ENCODE results near the gene RRP1B. TPM values are rescaled to one million over a fixed set of nuclear protein-coding genes. Genes with fewer than 3 reads are reported as not detected.
"Not testable (repeated sequence)": the region's sequence is repeated elsewhere in the genome, so short reads cannot be mapped to it uniquely, and the experiment has no call there.

Gene RRP1B
- total and polyA plus RNA-seq, 9 donors: 17.9 to 29.5 (median 25.7) TPM

- Histone ChIP-seq H3K27ac (ENCODE audit: low read length) (no peak overlapping the region), H3K9me3 (replicated peaks; ENCODE audit: control insufficient read depth, low read depth, low read length) (no peaks in the 10 kb centered on the region), H3K4me1 (ENCODE audit: control insufficient read depth, insufficient read depth, low read length) (peaks cover 9% of the 10 kb centered on the region), H3K36me3 (ENCODE audit: control insufficient read depth, insufficient read depth, low read length) (peaks cover 40% of the 10 kb centered on the region), H3K4me3 (ENCODE audit: low read length) (no peak overlapping the region), H3K27me3 (ENCODE audit: control insufficient read depth, insufficient read depth, low read length) (no peaks in the 10 kb centered on the region)
- no peak for DNase-seq
- WGBS (ENCODE audit: insufficient coverage): 98% methylated on average over 11 of the region's 17 CpGs
These were observed 36.9 kb downstream of the RRP1B start for GRCh38 chr21:43696214-43696613.

DNA sequence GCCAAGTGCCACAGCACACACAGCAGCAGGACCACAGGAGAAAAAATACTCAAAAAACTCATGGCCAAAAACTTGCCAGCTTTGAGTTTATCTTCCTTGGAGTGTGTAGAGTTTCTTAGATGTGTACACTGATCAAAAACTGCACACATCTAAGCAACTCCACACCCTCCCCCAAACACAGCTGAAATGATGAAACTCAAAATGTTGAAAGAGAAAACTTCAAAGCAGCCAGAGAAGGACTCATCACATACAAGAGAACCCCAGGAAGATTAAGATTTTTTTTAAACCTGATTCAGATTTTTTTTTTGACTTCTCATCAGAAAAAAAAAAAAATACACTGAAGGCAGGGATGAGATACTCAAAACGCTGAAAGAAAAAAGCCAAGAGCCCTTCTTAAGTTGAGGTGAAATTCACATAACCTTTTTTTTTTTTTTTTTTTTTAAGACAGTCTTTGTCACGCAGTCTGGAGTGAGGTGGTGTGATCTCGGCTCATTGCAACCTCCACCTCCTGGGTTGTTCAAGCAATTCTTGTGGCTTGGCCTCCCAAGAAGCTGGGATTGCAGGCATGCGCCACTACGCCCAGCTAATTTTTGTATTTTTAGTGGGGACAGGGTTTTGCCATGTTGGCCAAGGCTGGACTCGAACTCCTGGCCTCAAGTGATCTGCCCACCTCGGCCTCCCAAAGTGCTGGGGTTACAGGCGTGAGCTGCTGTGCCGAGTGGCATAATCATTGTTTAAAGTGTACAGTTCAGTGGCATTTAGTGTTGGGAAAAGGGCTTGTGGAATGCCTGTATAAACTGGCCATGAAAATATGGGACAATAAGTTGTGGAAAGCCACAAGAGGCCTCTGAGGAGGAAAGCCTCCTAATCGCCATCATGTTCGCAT is 38.6 kb downstream of the RRP1B start:
- H3K27ac ChIP-seq (ENCODE audit: low read length): no peak overlapping the region
- peaks cover 23% of the 10 kb centered on the region for H3K4me1 ChIP-seq (ENCODE audit: control insufficient read depth, insufficient read depth, low read length)
- DNase-seq: no peak
- H3K36me3 ChIP-seq (ENCODE audit: control insufficient read depth, insufficient read depth, low read length): peaks cover 24% of the 10 kb centered on the region
- peaks cover 5% of the 10 kb centered on the region for H3K27me3 ChIP-seq (ENCODE audit: control insufficient read depth, insufficient read depth, low read length)
- no peak overlapping the region for H3K4me3 ChIP-seq (ENCODE audit: low read length)
- 86% methylated on average over 6 of the region's 11 CpGs for WGBS (ENCODE audit: insufficient coverage)
- no peaks in the 10 kb centered on the region for H3K9me3 ChIP-seq (replicated peaks; ENCODE audit: control insufficient read depth, low read depth, low read length)

- not testable (repeated sequence) for H3K9me3 ChIP-seq (replicated peaks; ENCODE audit: control insufficient read depth, low read depth, low read length); H3K27ac ChIP-seq (ENCODE audit: low read length); H3K4me3 ChIP-seq (ENCODE audit: low read length); H3K27me3 ChIP-seq (ENCODE audit: control insufficient read depth, insufficient read depth, low read length); DNase-seq
- WGBS (ENCODE audit: insufficient coverage): 72% methylated on average over 3 of the region's 5 CpGs
- H3K4me1 ChIP-seq (ENCODE audit: control insufficient read depth, insufficient read depth, low read length): peaks cover 32% of the 10 kb centered on the region
- peaks cover 12% of the 10 kb centered on the region for H3K36me3 ChIP-seq (ENCODE audit: control insufficient read depth, insufficient read depth, low read length)
These were observed 40.1 kb downstream of the RRP1B start for GRCh38 chr21:43699492-43699777.

DNA sequence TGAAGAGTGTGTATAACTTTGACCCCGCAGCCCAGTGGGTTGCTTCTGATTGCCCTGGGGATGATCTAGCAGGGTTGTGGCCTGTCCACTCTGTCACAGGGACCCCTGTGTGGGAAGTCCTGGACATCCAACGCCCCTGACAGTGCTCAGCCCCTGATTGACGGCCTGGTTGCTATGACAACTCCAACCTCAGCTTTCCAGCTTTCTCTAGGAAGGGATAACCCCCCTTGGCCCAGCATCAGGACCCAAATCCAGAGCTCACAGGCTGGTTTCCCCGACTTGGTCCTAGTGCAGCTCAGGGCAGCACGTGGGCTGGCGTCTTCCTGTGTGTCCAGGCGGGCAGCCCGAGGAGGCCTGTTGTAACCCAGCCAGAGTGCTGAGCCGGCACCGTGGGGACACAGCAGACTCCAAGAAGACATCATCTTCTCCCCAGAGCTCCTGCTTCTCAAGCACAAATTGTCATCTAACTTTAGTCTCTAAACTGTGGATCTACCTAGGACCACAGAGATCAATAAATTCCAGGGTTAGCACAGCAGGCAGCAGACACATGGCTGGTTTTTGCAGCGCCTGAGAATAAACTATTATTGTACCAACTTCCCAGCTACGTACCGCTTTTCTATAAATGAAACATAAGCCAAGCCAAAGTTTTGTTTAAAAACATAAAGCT is 40.7 kb downstream of the RRP1B start:
- no peak overlapping the region for H3K27ac ChIP-seq (ENCODE audit: low read length)
- DNase-seq: no peak
- H3K27me3 ChIP-seq (ENCODE audit: control insufficient read depth, insufficient read depth, low read length): peaks cover 5% of the 10 kb centered on the region
- WGBS (ENCODE audit: insufficient coverage): 60% methylated on average over 10 of the region's 13 CpGs
- no peaks in the 10 kb centered on the region for H3K9me3 ChIP-seq (replicated peaks; ENCODE audit: control insufficient read depth, low read depth, low read length)
- peaks cover 32% of the 10 kb centered on the region for H3K4me1 ChIP-seq (ENCODE audit: control insufficient read depth, insufficient read depth, low read length)
- no peak overlapping the region for H3K4me3 ChIP-seq (ENCODE audit: low read length)
- H3K36me3 ChIP-seq (ENCODE audit: control insufficient read depth, insufficient read depth, low read length): peaks cover 7% of the 10 kb centered on the region

- Histone ChIP-seq H3K9me3 (replicated peaks; ENCODE audit: control insufficient read depth, low read depth, low read length) (no peaks in the 10 kb centered on the region), H3K4me1 (ENCODE audit: control insufficient read depth, insufficient read depth, low read length) (peaks cover 32% of the 10 kb centered on the region), H3K27me3 (ENCODE audit: control insufficient read depth, insufficient read depth, low read length) (peaks cover 5% of the 10 kb centered on the region), H3K4me3 (ENCODE audit: low read length) (no peak overlapping the region), H3K36me3 (ENCODE audit: control insufficient read depth, insufficient read depth, low read length) (no peaks in the 10 kb centered on the region), H3K27ac (ENCODE audit: low read length) (peak overlapping the region; percentile 75)
- WGBS (ENCODE audit: insufficient coverage): 48% methylated on average over 25 of the region's 29 CpGs
- no peak for DNase-seq
These were observed 42.8 kb downstream of the RRP1B start for GRCh38 chr21:43701936-43702784.

DNA sequence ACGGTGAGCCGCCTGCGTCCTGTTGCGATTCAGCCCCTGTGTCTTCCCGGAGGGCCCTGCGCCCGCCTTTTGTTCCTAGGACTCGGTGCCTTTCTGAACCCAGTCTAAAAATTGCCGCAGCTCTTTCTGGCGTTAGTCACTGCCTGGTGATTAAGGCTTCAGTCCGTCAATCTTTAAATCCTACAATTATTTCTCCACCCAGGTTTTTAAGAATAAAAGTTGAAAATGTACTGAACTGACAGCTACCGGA is 43.4 kb downstream of the RRP1B start:
- DNase-seq: no peak
- Histone ChIP-seq H3K9me3 (replicated peaks; ENCODE audit: control insufficient read depth, low read depth, low read length) (no peaks in the 10 kb centered on the region), H3K27ac (ENCODE audit: low read length) (peak overlapping the region; percentile 75), H3K36me3 (ENCODE audit: control insufficient read depth, insufficient read depth, low read length) (no peaks in the 10 kb centered on the region), H3K4me3 (ENCODE audit: low read length) (no peak overlapping the region), H3K27me3 (ENCODE audit: control insufficient read depth, insufficient read depth, low read length) (peaks cover 5% of the 10 kb centered on the region), H3K4me1 (ENCODE audit: control insufficient read depth, insufficient read depth, low read length) (peaks cover 32% of the 10 kb centered on the region)
- 42% methylated on average over 4 of the region's 12 CpGs for WGBS (ENCODE audit: insufficient coverage)

DNA sequence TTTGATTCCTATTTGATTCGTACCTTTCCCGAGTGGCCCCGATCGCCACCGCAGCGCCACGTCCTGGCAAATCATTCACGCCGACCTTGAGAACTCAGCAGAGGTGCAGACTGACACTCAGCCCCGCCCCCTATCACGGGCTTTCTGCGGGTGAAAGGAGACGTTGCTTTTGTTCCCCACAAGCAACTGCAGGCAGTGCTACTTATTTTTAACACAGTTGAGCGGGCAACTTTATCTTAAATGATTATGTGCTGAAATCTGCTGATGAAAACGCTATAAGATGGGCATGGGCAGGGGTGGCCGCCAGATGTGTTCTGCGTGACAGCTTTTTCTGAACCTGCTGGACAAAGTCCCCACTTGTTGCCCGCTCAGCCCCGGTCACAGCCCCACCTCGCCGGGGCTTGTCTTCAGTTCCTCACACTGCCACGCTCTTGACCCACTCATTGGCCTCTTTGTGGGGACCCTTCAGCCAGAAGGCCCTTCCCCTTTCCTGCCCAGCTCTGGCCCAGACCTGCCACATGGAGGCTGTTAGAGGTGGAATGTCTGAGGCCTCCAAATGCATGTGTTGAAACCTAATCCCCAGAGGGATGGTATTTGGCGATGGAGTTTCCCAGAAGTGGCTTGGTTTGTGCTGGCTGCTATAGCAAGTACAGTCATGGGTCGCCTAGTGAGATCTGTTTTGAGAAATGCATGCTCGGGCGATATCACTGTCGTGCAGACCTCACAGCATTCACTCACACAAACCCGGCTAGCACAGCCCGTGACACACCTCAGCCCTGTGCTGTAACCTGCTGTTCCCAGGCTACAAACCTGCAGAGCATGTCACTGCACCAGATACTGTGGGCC is 43.9 kb downstream of the RRP1B start:
- no peaks in the 10 kb centered on the region for H3K36me3 ChIP-seq (ENCODE audit: control insufficient read depth, insufficient read depth, low read length)
- H3K4me3 ChIP-seq (ENCODE audit: low read length): no peak overlapping the region
- H3K9me3 ChIP-seq (replicated peaks; ENCODE audit: control insufficient read depth, low read depth, low read length): no peaks in the 10 kb centered on the region
- peaks cover 32% of the 10 kb centered on the region for H3K4me1 ChIP-seq (ENCODE audit: control insufficient read depth, insufficient read depth, low read length)
- whole genome bisulfite sequencing (ENCODE audit: insufficient coverage): 24% methylated on average over 24 of the region's 29 CpGs
- peak overlapping the region; percentile 75 for H3K27ac ChIP-seq (ENCODE audit: low read length)
- DNase-seq: peak; percentile 50
- peaks cover 5% of the 10 kb centered on the region for H3K27me3 ChIP-seq (ENCODE audit: control insufficient read depth, insufficient read depth, low read length)

DNA sequence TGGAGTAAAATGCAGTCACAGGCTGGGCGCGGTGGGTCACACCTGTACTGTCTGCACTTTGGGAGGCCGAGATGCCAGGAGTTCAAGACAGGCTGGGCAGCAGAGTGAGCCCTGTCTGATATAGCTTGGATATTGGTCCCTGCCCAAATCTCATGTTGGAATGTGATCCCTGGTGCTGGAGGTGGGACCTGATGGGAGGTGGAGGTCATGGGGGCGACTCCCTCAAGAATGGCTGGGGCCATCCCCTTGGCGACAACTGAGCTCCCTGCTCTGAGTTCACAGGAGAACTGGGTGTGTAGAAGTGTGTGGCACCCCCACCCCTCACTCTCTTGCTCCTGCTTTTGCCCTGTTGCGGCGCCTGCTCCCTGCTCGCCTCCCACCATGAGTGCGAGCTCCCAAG is 48.1 kb downstream of the RRP1B start:
- no peak overlapping the region for H3K27ac ChIP-seq (ENCODE audit: low read length)
- no peak overlapping the region for H3K4me3 ChIP-seq (ENCODE audit: low read length)
- DNase-seq: no peak
- H3K9me3 ChIP-seq (replicated peaks; ENCODE audit: control insufficient read depth, low read depth, low read length): no peaks in the 10 kb centered on the region
- 80% methylated on average over 7 of the region's 9 CpGs for WGBS (ENCODE audit: insufficient coverage)
- peaks cover 17% of the 10 kb centered on the region for H3K4me1 ChIP-seq (ENCODE audit: control insufficient read depth, insufficient read depth, low read length)
- H3K27me3 ChIP-seq (ENCODE audit: control insufficient read depth, insufficient read depth, low read length): peaks cover 2% of the 10 kb centered on the region
- no peaks in the 10 kb centered on the region for H3K36me3 ChIP-seq (ENCODE audit: control insufficient read depth, insufficient read depth, low read length)

DNA sequence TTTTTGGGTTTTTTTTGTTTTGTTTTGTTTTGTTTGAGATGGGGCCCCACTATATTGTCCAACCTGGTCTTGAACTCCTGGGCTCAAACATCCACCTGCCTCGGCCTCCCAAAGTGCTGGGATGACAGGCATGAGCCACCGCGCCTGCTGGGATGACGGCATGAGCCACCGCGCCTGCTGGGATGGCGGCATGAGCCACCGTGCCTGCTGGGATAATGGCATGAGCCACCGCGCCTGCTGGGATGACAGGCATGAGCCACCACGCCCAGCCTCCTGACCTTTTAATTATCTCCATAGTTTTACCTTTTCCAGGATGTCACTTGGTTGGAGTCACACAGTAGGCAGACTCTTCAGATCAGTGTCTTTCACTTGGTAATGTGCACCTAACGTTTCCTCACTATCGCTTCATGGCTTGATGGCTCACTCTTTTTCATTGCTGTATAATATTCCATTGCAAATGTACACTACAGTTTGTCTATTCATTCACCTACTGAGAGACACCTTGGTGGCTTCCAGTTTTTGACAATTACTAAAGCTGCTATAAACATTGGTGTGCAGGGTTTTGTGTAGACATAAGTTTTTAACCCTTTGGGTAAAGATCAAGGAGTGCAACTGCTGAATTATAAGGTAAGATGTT is 49.5 kb downstream of the RRP1B start:
- no peak for DNase-seq
- H3K27ac ChIP-seq (ENCODE audit: low read length): no peak overlapping the region
- 93% methylated on average over 13 of the region's 13 CpGs for WGBS (ENCODE audit: insufficient coverage)
- no peaks in the 10 kb centered on the region for H3K9me3 ChIP-seq (replicated peaks; ENCODE audit: control insufficient read depth, low read depth, low read length)
- H3K27me3 ChIP-seq (ENCODE audit: control insufficient read depth, insufficient read depth, low read length): no peaks in the 10 kb centered on the region
- no peak overlapping the region for H3K4me3 ChIP-seq (ENCODE audit: low read length)
- H3K36me3 ChIP-seq (ENCODE audit: control insufficient read depth, insufficient read depth, low read length): no peaks in the 10 kb centered on the region
- H3K4me1 ChIP-seq (ENCODE audit: control insufficient read depth, insufficient read depth, low read length): peaks cover 6% of the 10 kb centered on the region

Data from muscle of leg (tissue), 11 donors.